Cardiac fibroblast (primary cell): ENCODE measurements around the gene PWP1.
A peak's percentile ranks its signal among the peaks of the same experiment; 100 is the strongest.
"Not testable (repeated sequence)": the region's sequence is repeated elsewhere in the genome, so short reads cannot be mapped to it uniquely, and the experiment has no call there.

Experiments used
- DNase-seq, 2 donors: peaks; one replicate each; pipeline versions ENCODE4 v3.0.0 to v3.0.0-alpha.2; 2010; ENCODE audit warnings: low read depth in 2 of 2
- H3K4me3 ChIP-seq, 2 donors: replicated peaks in 1 of 2; 1 replicate in 1 of 2; 2 replicates in 1 of 2; pipeline ENCODE4 v1.5.1; 2011; ENCODE audit warnings: low read depth in 2 of 2, low read length in 2 of 2, mild to moderate bottlenecking in 2 of 2, moderate library complexity in 1 of 2
- CTCF ChIP-seq: IDR thresholded peaks from one replicate; pipeline ENCODE4 v1.5.1; 2011; ENCODE audit warnings: low read depth, mild to moderate bottlenecking, low read length, inconsistent platforms

The PWP1 gene

GRCh38 chr12:107695772-107696171 lies 10.2 kb downstream of the PWP1 start:
- TF ChIP-seq CTCF, result peak; percentile 46
- peak; percentile 17 to 48 for DNase-seq
- H3K4me3 ChIP-seq, result not testable (repeated sequence)

- TF ChIP-seq CTCF, result no peak
- no peak for DNase-seq
- H3K4me3 ChIP-seq, result no peak overlapping the region
Measured at GRCh38 chr12:107702106-107702505, 16.5 kb downstream of the PWP1 start.

GRCh38 chr12:107704041-107704440 lies 18.4 kb downstream of the PWP1 start:
- DNase-seq, result peak in 1 of 2 donors; percentile 66
- no peak for TF ChIP-seq CTCF
- no peak overlapping the region for H3K4me3 ChIP-seq

- not testable (repeated sequence) for H3K4me3 ChIP-seq, DNase-seq
Measured at GRCh38 chr12:107705522-107705921, 19.9 kb downstream of the PWP1 start.

- DNase-seq, result no peak
- TF ChIP-seq CTCF, result no peak
- no peak overlapping the region for H3K4me3 ChIP-seq
Measured at GRCh38 chr12:107715780-107716179, 30.2 kb downstream of the PWP1 start.

- no peak overlapping the region for H3K4me3 ChIP-seq
- TF ChIP-seq CTCF, result no peak
- no peak for DNase-seq
Measured at GRCh38 chr12:107718606-107719005, 33.0 kb downstream of the PWP1 start.

- not testable (repeated sequence) for DNase-seq, H3K4me3 ChIP-seq
Measured at GRCh38 chr12:107727327-107727726, 41.7 kb downstream of the PWP1 start.

- H3K4me3 ChIP-seq, DNase-seq: not testable (repeated sequence)
Measured at GRCh38 chr12:107727742-107728141, 42.1 kb downstream of the PWP1 start.
